Activated gamma-delta T cell (primary cell): ENCODE measurements around the gene DAZ3.
"Not testable (repeated sequence)": the region's sequence is repeated elsewhere in the genome, so short reads cannot be mapped to it uniquely, and the experiment has no call there.

Experiments used
- DNase-seq: peaks from one replicate; lab custom pipeline; 2025; lab: John Stamatoyannopoulos, UW
- total RNA-seq, 2 donors: gene quantifications; one replicate each; lab custom pipeline; 2026; lab: John Stamatoyannopoulos, UW

The DAZ3 gene, protein sequence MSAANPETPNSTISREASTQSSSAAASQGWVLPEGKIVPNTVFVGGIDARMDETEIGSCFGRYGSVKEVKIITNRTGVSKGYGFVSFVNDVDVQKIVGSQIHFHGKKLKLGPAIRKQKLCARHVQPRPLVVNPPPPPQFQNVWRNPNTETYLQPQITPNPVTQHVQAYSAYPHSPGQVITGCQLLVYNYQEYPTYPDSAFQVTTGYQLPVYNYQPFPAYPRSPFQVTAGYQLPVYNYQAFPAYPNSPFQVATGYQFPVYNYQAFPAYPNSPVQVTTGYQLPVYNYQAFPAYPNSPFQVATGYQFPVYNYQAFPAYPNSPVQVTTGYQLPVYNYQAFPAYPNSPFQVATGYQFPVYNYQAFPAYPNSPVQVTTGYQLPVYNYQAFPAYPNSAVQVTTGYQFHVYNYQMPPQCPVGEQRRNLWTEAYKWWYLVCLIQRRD
- total RNA-seq = 0 reads per million in 2 donors

DNA sequence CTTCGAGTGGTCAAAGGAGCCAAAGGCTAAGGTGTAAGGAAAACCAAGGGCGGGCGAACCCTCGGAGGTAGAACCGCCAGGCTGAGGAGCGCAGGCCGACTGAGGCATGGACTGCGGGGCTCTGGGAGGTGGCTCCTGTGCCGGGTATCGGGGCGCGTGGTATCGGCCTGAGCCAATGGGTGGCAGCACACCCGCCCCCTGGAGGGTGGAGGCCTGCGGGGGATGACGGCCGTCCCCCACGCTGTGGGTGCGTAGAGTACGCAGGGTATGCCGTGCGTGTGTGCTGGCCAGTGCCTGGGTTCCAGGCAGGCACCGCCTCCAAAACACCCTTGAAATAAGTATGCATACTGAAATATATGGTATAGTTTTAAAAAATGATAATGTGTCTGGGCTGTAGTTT is at the start of gene DAZ3:
Gene DAZ3 (minus strand): TSS at position 101 of the 400 bp plus-strand sequence. CDS start 208 bp downstream, outside the sequence.
- not testable (repeated sequence) for DNase-seq

DNA sequence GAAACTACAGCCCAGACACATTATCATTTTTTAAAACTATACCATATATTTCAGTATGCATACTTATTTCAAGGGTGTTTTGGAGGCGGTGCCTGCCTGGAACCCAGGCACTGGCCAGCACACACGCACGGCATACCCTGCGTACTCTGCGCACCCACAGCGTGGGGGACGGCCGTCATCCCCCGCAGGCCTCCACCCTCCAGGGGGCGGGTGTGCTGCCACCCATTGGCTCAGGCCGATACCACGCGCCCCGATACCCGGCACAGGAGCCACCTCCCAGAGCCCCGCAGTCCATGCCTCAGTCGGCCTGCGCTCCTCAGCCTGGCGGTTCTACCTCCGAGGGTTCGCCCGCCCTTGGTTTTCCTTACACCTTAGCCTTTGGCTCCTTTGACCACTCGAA is 20.4 kb upstream of the DAZ3 start, which contains the start of gene DAZ4:
Gene DAZ4 (plus strand): TSS at position 301 of the 400 bp plus-strand sequence. CDS start 208 bp downstream, outside the sequence.
- not testable (repeated sequence) for DNase-seq

DNA sequence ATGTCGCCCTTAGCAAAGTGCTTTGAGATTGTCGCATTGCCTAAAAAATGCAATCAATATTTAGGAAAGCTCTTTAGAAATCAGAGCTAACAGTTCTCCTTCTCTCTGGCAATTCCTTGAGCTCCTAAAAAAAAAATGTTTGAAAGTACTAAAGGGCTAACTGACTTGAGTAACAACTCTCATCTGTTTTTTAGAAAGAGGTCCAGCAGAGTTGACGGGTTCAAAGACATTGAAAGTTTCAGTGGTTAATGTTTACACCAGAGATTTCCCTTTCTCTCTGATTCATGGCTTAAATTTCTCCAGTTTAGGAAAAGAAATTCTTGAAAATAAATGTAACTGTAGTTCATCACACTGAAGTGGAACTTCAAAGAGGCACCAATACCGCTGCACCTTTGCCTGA is 11.9 kb upstream of the DAZ3 start:
- not testable (repeated sequence) for DNase-seq

DNA sequence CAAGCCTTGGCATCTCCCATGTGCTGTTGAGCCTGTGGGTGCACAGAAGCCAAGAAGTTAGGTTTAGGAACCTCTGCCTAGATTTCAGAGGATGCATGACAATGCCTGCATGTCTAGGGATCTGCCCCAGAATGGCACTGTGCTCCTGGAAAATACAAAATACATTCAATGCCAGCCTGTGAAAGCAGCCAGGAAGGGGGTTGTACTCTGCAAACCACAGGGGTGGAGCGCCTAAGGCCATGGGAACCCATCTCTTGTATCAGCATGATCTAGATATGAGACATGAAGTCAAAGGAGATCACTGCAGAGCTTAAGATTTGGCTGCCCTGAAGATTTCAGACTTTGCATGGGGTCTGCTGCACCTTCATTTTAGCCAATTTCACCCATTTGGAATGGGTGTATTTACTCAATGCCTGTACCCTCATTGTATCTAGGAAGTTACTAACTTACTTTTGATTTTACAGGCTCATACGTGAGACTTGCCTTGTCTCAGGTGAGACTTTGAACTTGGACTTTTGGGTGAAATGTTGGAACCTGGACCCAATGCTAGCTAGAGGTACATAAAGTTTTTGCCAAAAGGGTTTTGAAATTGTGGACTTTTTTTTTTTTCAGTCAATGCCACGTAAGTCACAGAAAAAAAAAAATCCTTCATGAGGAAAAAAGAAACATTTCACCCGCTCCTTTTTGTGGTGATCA is 11.1 kb upstream of the DAZ3 start:
- not testable (repeated sequence) for DNase-seq

DNA sequence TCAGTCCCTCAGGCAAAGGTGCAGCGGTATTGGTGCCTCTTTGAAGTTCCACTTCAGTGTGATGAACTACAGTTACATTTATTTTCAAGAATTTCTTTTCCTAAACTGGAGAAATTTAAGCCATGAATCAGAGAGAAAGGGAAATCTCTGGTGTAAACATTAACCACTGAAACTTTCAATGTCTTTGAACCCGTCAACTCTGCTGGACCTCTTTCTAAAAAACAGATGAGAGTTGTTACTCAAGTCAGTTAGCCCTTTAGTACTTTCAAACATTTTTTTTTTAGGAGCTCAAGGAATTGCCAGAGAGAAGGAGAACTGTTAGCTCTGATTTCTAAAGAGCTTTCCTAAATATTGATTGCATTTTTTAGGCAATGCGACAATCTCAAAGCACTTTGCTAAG is 8.6 kb upstream of the DAZ3 start:
- not testable (repeated sequence) for DNase-seq
